Measurements from ENCODE around the gene PLCH2.

- TF ChIP-seq CTCF (IDR thresholded peaks at IDR 0.05; ENCODE audit: low read depth, low read length, missing input control) = no peak
- no peak for TF ChIP-seq TAF1 (conservative IDR thresholded peaks at IDR 0.05)
- TF ChIP-seq ATF3 (IDR thresholded peaks at IDR 0.05) = no peak
These were observed 28.0 kb upstream of the PLCH2 start for GRCh38 chr1:2448098-2448445.

Measured in liver (tissue), 3 donors.